Right lobe of liver (tissue), 6 donors: Measurements from ENCODE around the gene VAV2. TPM values are rescaled to one million over a fixed set of nuclear protein-coding genes. Genes with fewer than 3 reads are reported as not detected.
A peak's percentile ranks its signal among the peaks of the same experiment; 100 is the strongest.

Experiments
- ATAC-seq, 4 donors: fragments of 200-7000 bp; cut with Tn5 transposase; one replicate each; pipeline ENCODE4 v1.9.1; 2020; ENCODE audit warnings: mild to moderate bottlenecking in 4 of 4, moderate library complexity in 4 of 4
- DNase-seq, 3 donors: peaks; one replicate each; pipeline ENCODE4 v3.0.0-alpha.2; 2020
- H3K27ac ChIP-seq, 3 donors: fragments of 200-600 bp; one replicate each; pipeline ENCODE4 v1.8.0; 2022
- H3K27me3 ChIP-seq, 2 donors: fragments of 200-600 bp; one replicate each; pipeline ENCODE4 v1.8.0; 2022
- H3K36me3 ChIP-seq, 4 donors: fragments of 200-600 bp; sonication (generic) in 1 of 4; one replicate each; pipeline versions ENCODE4 v1.5.1 to v1.8.0; 2017 to 2022; ENCODE audit warnings: control low read depth in 1 of 4
- H3K4me1 ChIP-seq, 4 donors: fragments of 200-600 bp; sonication (generic) in 1 of 4; one replicate each; pipeline versions ENCODE4 v1.5.1 to v1.8.0; 2017 to 2022; ENCODE audit warnings: control low read depth in 1 of 4
- H3K4me3 ChIP-seq, 3 donors: fragments of 200-600 bp; one replicate each; pipeline ENCODE4 v1.8.0; 2022
- H3K9me3 ChIP-seq, 4 donors: fragments of 200-600 bp; sonication (generic) in 1 of 4; one replicate each; pipeline versions ENCODE4 v1.5.1 to v1.8.0; 2017 to 2022; ENCODE audit warnings: control low read depth in 1 of 4
- CTCF ChIP-seq, 4 donors: fragments of 200-600 bp in 3 of 4; fragments of 450-650 bp in 1 of 4; IDR thresholded peaks; one replicate each; pipeline versions ENCODE4 v1.5.1 to v1.8.0; 2016 to 2022; ENCODE audit warnings: antibody characterized with exemption in 4 of 4, mild to moderate bottlenecking in 2 of 4
- POLR2A ChIP-seq: fragments of 450-650 bp; IDR thresholded peaks from one replicate; pipeline ENCODE4 v1.6.1; 2017; ENCODE audit warnings: antibody characterized with exemption, mild to moderate bottlenecking
- WGBS: methylation state at CpG from one replicate; pipeline ENCODE4 v1.1.6; 2018; ENCODE audit warnings: low coverage, low lambda C conversion rate; ENCODE audit not compliant: insufficient coverage; ENCODE audit errors: missing lambda C conversion rate; 5-methylcytosine and 5-hydroxymethylcytosine counted together
- intact Hi-C, 2 donors: fragments of 100-400 bp; cut with DNase I; formaldehyde crosslinking; loops; one replicate each; pipeline versions ENCODE4 v1.11.2 to v1.14.1; 2022
- total RNA-seq, 6 experiments: library from RNA; depleted of rRNA in 2 of 6; stranded (reverse); fragments of >200 nt in 2 of 6; fragmentation: NEBNext Ultra II Directional in 3 of 6; extraction: Animal tissue kit (Norgen Biotek cat#: 25700) in 3 of 6; gene quantifications; one replicate each; pipeline versions ENCODE4 v1.1.0 to v1.2.4, GENCODE V29; 2016 to 2023
- donor health status: DM: no; HTN: yes; CAD: no.
- donor health status: DM: no; HTN: no; CAD: no.
- donor health status: DM: no; HTN: no; CAD: no.
- donor health status: DM: no; HTN: yes; CAD: no.
- donor health status: DM: no; HTN: yes; CAD: no.

The VAV2 gene
- total RNA-seq, 6 experiments from 2014 or later = 30.1 to 44.3 (median 34.9) TPM

GRCh38 chr9:133953976-133954709 lies 38.0 kb downstream of the VAV2 start:
- Histone ChIP-seq H3K4me1 (peaks cover 0 to 7% (median 0%) of the 10 kb centered on the region in 4 donors), H3K27me3 (no peaks in the 10 kb centered on the region), H3K9me3 (no peaks in the 10 kb centered on the region), H3K27ac (no peak overlapping the region), H3K36me3 (no peaks in the 10 kb centered on the region), H3K4me3 (no peak overlapping the region)
- ATAC-seq (no peak), DNase-seq (peak in 2 of 3 donors; percentile 13 to 52)
- WGBS = 90% methylated on average over 9 of the region's 29 CpGs
- intact Hi-C loops = no loop called here
- TF ChIP-seq POLR2A (no peak), CTCF (IDR thresholded peaks at IDR 0.05) (no peak)

GRCh38 chr9:133953621-133953975 lies 38.5 kb downstream of the VAV2 start:
- peak in 1 of 3 donors; percentile 11 for DNase-seq
- WGBS = 100% methylated on average over 1 of the region's 4 CpGs
- ATAC-seq = no peak
- H3K4me1 ChIP-seq = peaks cover 0 to 7% (median 0%) of the 10 kb centered on the region in 4 donors
- intact Hi-C loops = no loop called here
- H3K36me3 ChIP-seq = no peaks in the 10 kb centered on the region
- no peaks in the 10 kb centered on the region for H3K27me3 ChIP-seq
- TF ChIP-seq CTCF (IDR thresholded peaks at IDR 0.05) = no peak
- TF ChIP-seq POLR2A = no peak
- H3K27ac ChIP-seq = no peak overlapping the region
- no peak overlapping the region for H3K4me3 ChIP-seq
- H3K9me3 ChIP-seq = no peaks in the 10 kb centered on the region

GRCh38 chr9:133952598-133953550 lies 39.2 kb downstream of the VAV2 start:
- Histone ChIP-seq H3K27ac (no peak overlapping the region), H3K27me3 (no peaks in the 10 kb centered on the region), H3K4me3 (no peak overlapping the region), H3K9me3 (no peaks in the 10 kb centered on the region), H3K36me3 (no peaks in the 10 kb centered on the region), H3K4me1 (peaks cover 0 to 7% (median 0%) of the 10 kb centered on the region in 4 donors)
- WGBS = 77% methylated on average over 4 of the region's 18 CpGs
- TF ChIP-seq CTCF (IDR thresholded peaks at IDR 0.05) (no peak), POLR2A (no peak)
- intact Hi-C loops = no loop called here
- DNase-seq (peak in 2 of 3 donors; percentile 15 to 48), ATAC-seq (no peak)

GRCh38 chr9:133951265-133951664 lies 40.9 kb downstream of the VAV2 start:
- H3K4me1 ChIP-seq = peaks cover 0 to 7% (median 0%) of the 10 kb centered on the region in 4 donors
- H3K36me3 ChIP-seq = no peaks in the 10 kb centered on the region
- intact Hi-C loops = no loop called here
- no peak overlapping the region for H3K4me3 ChIP-seq
- peak in 2 of 3 donors; percentile 13 to 43 for DNase-seq
- H3K27ac ChIP-seq = no peak overlapping the region
- WGBS = no CpG with 5 or more reads among the region's 8 CpGs
- TF ChIP-seq CTCF (IDR thresholded peaks at IDR 0.05) (no peak), POLR2A (no peak)
- no peaks in the 10 kb centered on the region for H3K27me3 ChIP-seq
- ATAC-seq = peak in 1 of 4 donors; percentile 20
- no peaks in the 10 kb centered on the region for H3K9me3 ChIP-seq
